Measurements from ENCODE around the gene EHBP1.
A peak's percentile ranks its signal among the peaks of the same experiment; 100 is the strongest.
"Not testable (repeated sequence)": the region's sequence is repeated elsewhere in the genome, so short reads cannot be mapped to it uniquely, and the experiment has no call there.

EHBP1 gene

GRCh38 chr2:62736899-62737559 is 31.5 kb downstream of the EHBP1 start:
- FAIRE-seq = no peak

GRCh38 chr2:62738981-62739936 is 33.7 kb downstream of the EHBP1 start:
- FAIRE-seq = no peak

- peak; percentile 84 for FAIRE-seq
These were observed 34.7 kb downstream of the EHBP1 start for GRCh38 chr2:62740221-62740620.

GRCh38 chr2:62741127-62741526 is 35.6 kb downstream of the EHBP1 start:
- FAIRE-seq = no peak

GRCh38 chr2:62741954-62742722 is 36.6 kb downstream of the EHBP1 start:
- no peak for FAIRE-seq

GRCh38 chr2:62743506-62743905 is 38.0 kb downstream of the EHBP1 start:
- FAIRE-seq = no peak

GRCh38 chr2:62744603-62745002 is 39.1 kb downstream of the EHBP1 start:
- no peak for FAIRE-seq

GRCh38 chr2:62745891-62746481 is 40.5 kb downstream of the EHBP1 start:
- no peak for FAIRE-seq

GRCh38 chr2:62747169-62747568 is 41.7 kb downstream of the EHBP1 start:
- no peak for FAIRE-seq

GRCh38 chr2:62747876-62748275 is 42.4 kb downstream of the EHBP1 start:
- no peak for FAIRE-seq

GRCh38 chr2:62749111-62749510 is 43.6 kb downstream of the EHBP1 start:
- not testable (repeated sequence) for FAIRE-seq

- no peak for FAIRE-seq
These were observed 51.5 kb downstream of the EHBP1 start for GRCh38 chr2:62757029-62757428.

- no peak for FAIRE-seq
These were observed 54.5 kb downstream of the EHBP1 start for GRCh38 chr2:62760026-62760425.

- no peak for FAIRE-seq
These were observed 55.0 kb downstream of the EHBP1 start for GRCh38 chr2:62760555-62760954.

- no peak for FAIRE-seq
These were observed 60.3 kb downstream of the EHBP1 start for GRCh38 chr2:62765619-62766376.

- no peak for FAIRE-seq
These were observed 63.1 kb downstream of the EHBP1 start for GRCh38 chr2:62768615-62769014.

GRCh38 chr2:62770629-62771028 is 65.1 kb downstream of the EHBP1 start:
- no peak for FAIRE-seq

GRCh38 chr2:62774555-62775366 is 69.2 kb downstream of the EHBP1 start:
- FAIRE-seq = peak; percentile 98

GRCh38 chr2:62775367-62775668 is 69.8 kb downstream of the EHBP1 start:
- no peak for FAIRE-seq

GRCh38 chr2:62783679-62784078 is 78.2 kb downstream of the EHBP1 start:
- FAIRE-seq = no peak

- no peak for FAIRE-seq
These were observed 78.8 kb downstream of the EHBP1 start for GRCh38 chr2:62784341-62784740.
